Body of pancreas (tissue), 4 donors: ENCODE results near the gene WASF1. TPM values are rescaled to one million over a fixed set of nuclear protein-coding genes. Genes with fewer than 3 reads are reported as not detected.
A peak's percentile ranks its signal among the peaks of the same experiment; 100 is the strongest.

ENCODE experiments used
- ATAC-seq: fragments of 150-250 bp; one replicate; pipeline ENCODE4 v1.9.1; 2016
- DNase-seq, 4 donors: peaks; one replicate each; pipeline ENCODE4 v3.0.0-alpha.2; 2019
- H3K27ac ChIP-seq, 4 donors: fragments of 200-600 bp; sonication (generic); 1 replicate in 3 of 4; 2 replicates in 1 of 4; pipeline versions ENCODE4 v1.5.1 to v1.6.1; 2016 to 2019; ENCODE audit warnings: mild to moderate bottlenecking in 1 of 4, mixed read lengths in 1 of 4, moderate library complexity in 1 of 4
- H3K27me3 ChIP-seq, 2 donors: fragments of 200-600 bp; sonication (generic); one replicate each; pipeline ENCODE4 v1.6.0; 2016; ENCODE audit warnings: mild to moderate bottlenecking in 1 of 2
- H3K36me3 ChIP-seq, 2 donors: fragments of 200-600 bp; sonication (generic); replicated peaks in 1 of 2; 2 replicates each; pipeline ENCODE4 v1.5.1; 2016; ENCODE audit warnings: low read depth in 2 of 2; ENCODE audit not compliant: insufficient read depth in 1 of 2
- H3K4me1 ChIP-seq: fragments of 200-600 bp; sonication (generic); one replicate; pipeline ENCODE4 v1.6.0; 2016
- H3K4me3 ChIP-seq, 2 donors: fragments of 200-600 bp; sonication (generic); 1 replicate in 1 of 2; 2 replicates in 1 of 2; pipeline ENCODE4 v1.5.1; 2016 to 2019
- H3K9me3 ChIP-seq, 3 donors: fragments of 200-600 bp; sonication (generic); 1 replicate in 2 of 3; 2 replicates in 1 of 3; pipeline ENCODE4 v1.5.1; 2016
- POLR2A ChIP-seq, 3 donors: fragments of 450-650 bp; IDR thresholded peaks; one replicate each; pipeline ENCODE4 v1.6.1; 2016; ENCODE audit warnings: antibody characterized with exemption in 3 of 3, mild to moderate bottlenecking in 2 of 3
- WGBS, 2 donors: methylation state at CpG; one replicate each; pipeline ENCODE4 v1.1.5; 2017; 5-methylcytosine and 5-hydroxymethylcytosine counted together
- intact Hi-C: fragments of 100-400 bp; cut with DNase I; formaldehyde crosslinking; loops from one replicate; pipeline ENCODE4 v1.15.1; 2023
- total RNA-seq, 2 donors: library from RNA; depleted of rRNA; stranded (reverse); fragments of >200 nt; gene quantifications; one replicate each; pipeline ENCODE4 v1.1.0, GENCODE V29; 2016
- TF ChIP-seq, protein P1 (sequence below), 7 experiments: fragments of 450-650 bp in 4 of 7; fragments of 200-600 bp in 3 of 7; sonication (generic) in 3 of 7; IDR thresholded peaks; one replicate each; pipeline ENCODE4 v1.5.1; 2016 to 2019; ENCODE audit warnings: antibody characterized with exemption in 7 of 7

The WASF1 gene
- total RNA-seq, 2 donors from 2014 or later = 7.5 to 8.9 TPM

DNA sequence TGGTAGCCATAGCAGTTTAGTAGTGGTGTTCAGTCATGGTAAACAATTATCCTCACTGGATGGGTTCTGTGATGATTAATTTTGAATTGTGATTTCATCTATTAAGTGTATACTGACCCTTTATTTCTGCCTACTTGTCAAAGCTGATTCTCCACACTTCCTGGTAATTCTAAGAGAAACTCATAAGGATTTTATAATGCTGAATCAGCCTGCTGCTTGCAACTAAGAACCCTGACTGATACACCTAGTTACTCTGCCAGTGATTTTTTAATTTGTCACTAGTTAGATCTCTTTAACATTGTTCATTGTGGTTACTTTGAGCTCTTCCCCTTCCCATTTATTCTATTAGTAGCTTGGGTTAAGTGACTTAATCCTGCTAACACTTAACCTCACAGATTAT, 9.3 kb upstream of the WASF1 start:
- H3K9me3 ChIP-seq = no peaks in the 10 kb centered on the region
- no peak overlapping the region for H3K4me3 ChIP-seq
- H3K4me1 ChIP-seq = peaks cover 5% of the 10 kb centered on the region
- intact Hi-C loops = no loop called here
- H3K27ac ChIP-seq = no peak overlapping the region
- ATAC-seq (no peak), DNase-seq (no peak)
- H3K27me3 ChIP-seq = no peaks in the 10 kb centered on the region
- no peaks in the 10 kb centered on the region for H3K36me3 ChIP-seq
- no peak for TF ChIP-seq POLR2A (IDR thresholded peaks at IDR 0.05)
- TF ChIP-seq, protein P1, sequence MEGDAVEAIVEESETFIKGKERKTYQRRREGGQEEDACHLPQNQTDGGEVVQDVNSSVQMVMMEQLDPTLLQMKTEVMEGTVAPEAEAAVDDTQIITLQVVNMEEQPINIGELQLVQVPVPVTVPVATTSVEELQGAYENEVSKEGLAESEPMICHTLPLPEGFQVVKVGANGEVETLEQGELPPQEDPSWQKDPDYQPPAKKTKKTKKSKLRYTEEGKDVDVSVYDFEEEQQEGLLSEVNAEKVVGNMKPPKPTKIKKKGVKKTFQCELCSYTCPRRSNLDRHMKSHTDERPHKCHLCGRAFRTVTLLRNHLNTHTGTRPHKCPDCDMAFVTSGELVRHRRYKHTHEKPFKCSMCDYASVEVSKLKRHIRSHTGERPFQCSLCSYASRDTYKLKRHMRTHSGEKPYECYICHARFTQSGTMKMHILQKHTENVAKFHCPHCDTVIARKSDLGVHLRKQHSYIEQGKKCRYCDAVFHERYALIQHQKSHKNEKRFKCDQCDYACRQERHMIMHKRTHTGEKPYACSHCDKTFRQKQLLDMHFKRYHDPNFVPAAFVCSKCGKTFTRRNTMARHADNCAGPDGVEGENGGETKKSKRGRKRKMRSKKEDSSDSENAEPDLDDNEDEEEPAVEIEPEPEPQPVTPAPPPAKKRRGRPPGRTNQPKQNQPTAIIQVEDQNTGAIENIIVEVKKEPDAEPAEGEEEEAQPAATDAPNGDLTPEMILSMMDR (IDR thresholded peaks at IDR 0.05) = no peak

DNA sequence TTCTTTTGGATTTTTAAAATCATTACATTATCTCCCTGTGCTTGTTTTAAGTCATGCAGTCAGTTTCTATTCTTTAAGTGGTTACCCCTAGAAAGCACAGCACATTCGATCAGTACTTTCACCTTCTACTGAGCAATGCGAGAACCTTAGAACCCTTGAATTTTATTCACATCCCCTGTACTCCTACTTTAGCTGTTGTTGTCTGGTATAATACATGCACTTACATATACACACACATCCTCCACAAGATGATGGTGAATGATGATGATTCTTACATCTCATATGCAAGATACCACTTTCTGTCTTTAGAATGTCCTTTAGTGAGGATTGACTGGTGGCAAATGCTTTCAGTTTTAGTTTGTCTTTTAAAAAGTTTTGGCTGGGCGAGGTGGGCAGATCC, 6.4 kb upstream of the WASF1 start:
- no peak for ATAC-seq
- WGBS, 2 donors = 85 to 92% methylated on average over 3 of the region's 3 CpGs
- peaks cover 34% of the 10 kb centered on the region for H3K4me1 ChIP-seq

DNA sequence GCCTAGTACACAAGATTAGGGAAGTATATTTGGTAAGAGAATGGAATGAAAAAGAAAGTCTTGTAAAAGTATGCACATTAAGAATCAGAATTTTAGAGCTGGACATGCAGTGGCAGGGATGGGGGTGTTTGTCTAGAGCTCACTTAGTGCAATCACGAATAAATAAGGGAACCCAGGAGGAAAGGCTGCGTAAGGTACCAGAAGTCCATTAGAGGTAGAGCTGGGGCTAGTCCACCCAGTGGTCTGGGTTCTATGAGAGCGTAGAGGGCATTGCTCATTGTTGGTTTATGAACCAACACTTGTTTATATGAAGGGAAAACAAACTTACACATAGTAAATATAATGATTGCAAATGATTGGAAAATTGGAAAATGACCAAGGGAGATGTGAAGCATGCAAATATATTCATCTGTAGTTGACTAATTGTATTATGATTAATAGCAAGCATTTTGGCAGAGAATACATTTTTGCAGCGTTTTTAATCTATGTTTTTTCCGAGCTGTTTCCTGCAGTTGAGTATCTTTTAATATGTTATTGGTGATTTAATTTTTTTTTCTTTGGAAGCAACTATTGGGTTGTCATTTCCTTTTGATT, 3.9 kb upstream of the WASF1 start:
- H3K4me3 ChIP-seq = no peak overlapping the region
- TF ChIP-seq, protein P1 (IDR thresholded peaks at IDR 0.05) = no peak
- no peak for TF ChIP-seq POLR2A (IDR thresholded peaks at IDR 0.05)
- 61% methylated on average over 5 of the region's 5 CpGs for WGBS, 2 donors
- DNase-seq (no peak), ATAC-seq (no peak)
- intact Hi-C loops = no loop called here
- peaks cover 34% of the 10 kb centered on the region for H3K4me1 ChIP-seq
- no peaks in the 10 kb centered on the region for H3K9me3 ChIP-seq
- H3K36me3 ChIP-seq = no peaks in the 10 kb centered on the region
- no peak overlapping the region for H3K27ac ChIP-seq
- no peaks in the 10 kb centered on the region for H3K27me3 ChIP-seq

More for the DNA sequence above, 6.4 kb upstream of the WASF1 start:
- intact Hi-C loops = no loop called here
- Histone ChIP-seq H3K9me3 (no peaks in the 10 kb centered on the region), H3K36me3 (no peaks in the 10 kb centered on the region), H3K4me3 (no peak overlapping the region), H3K27me3 (no peaks in the 10 kb centered on the region), H3K27ac (no peak overlapping the region)
- no peak for TF ChIP-seq POLR2A (IDR thresholded peaks at IDR 0.05)
- TF ChIP-seq, protein P1 (IDR thresholded peaks at IDR 0.05) = no peak
- DNase-seq = no peak

DNA sequence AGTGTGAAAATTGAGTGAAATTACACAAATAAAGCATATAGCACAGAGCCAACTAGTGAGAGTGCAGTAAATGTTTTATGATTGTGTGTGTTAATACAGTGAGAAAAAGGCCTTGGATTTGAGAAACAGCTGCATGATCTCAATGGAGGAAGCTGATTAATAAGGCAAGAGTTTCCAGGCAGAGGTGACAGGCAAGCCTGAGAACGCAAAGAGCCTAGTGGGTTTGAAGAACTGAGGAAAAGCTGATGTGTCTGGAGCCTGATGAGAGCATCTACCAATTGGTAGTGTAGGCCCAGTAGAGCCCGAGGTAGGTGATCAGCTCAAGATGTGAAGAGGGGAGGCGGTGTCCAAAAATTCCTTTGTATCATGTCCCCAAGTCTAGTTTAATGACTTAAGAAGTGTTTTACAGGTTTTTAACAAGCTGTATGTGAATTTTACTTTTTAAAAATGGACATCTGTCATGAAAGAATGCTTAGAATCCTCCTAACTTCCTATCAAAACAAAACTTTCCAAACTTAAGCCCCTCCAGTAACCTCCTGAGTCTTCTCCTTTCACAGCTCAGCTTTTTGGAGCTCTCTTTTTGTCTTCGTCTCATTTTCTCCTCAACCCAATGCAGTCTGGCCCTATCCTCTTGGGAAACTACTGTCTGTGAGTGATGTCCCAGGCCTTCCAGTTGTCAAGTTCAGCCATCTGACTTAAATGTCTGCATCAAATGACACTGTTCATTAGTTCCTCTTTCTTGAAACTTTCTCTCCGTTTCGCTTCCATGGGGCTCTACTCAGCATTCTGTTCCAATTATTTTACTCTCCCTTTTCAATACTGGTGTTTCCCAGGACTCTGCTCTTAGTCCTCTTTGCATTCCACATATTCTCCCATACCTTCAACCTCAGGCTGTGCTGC, 1.9 kb upstream of the WASF1 start:
- Histone ChIP-seq H3K27me3 (no peaks in the 10 kb centered on the region), H3K9me3 (no peaks in the 10 kb centered on the region), H3K27ac (peak overlapping the region in 1 of 4 donors; percentile 85), H3K36me3 (no peaks in the 10 kb centered on the region), H3K4me1 (peaks cover 34% of the 10 kb centered on the region), H3K4me3 (peak overlapping the region; percentile 43 to 86)
- intact Hi-C loops = no loop called here
- peak in 1 of 4 donors; percentile 12 for DNase-seq
- ATAC-seq = no peak
- 43 to 57% methylated on average over 6 of the region's 6 CpGs for WGBS, 2 donors
- TF ChIP-seq POLR2A (IDR thresholded peaks at IDR 0.05) = peak in 1 of 3 donors; percentile 12
- TF ChIP-seq, protein P1 (IDR thresholded peaks at IDR 0.05) = no peak
